Glomerular visceral epithelial cell (primary cell): Measurements from ENCODE around the gene PPP1R14D.

Source experiments
- DNase-seq: peaks from one replicate; pipeline ENCODE4 v3.0.0-alpha.2; 2016; ENCODE audit errors: extremely low spot score

The PPP1R14D gene

GRCh38 chr15:40852529-40852928 is 24.0 kb upstream of the PPP1R14D start:
- no peak for DNase-seq

GRCh38 chr15:40850576-40851112 is 22.1 kb upstream of the PPP1R14D start:
- DNase-seq, result no peak

GRCh38 chr15:40847223-40847961 is 18.9 kb upstream of the PPP1R14D start:
- DNase-seq, result peak; percentile 73

DNA sequence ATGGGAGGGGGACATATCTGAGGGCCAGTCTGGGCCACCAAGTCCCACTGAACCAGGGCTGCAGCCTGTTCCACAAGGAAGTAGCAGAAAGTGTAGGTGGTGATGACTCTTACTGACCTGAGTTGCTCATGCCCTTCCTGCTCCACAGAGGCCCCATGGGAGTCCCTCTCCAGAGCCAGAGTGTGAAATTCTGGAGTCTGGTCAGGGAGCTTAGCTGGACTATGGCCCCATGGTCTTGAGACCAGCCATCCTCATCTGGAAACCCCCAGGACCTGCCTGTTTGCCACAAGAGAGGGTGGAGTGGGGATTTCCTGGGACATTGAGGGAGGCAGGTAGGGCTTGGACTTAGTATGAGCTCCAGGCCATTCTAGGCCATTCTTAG is 18.3 kb upstream of the PPP1R14D start:
- peak; percentile 32 for DNase-seq

DNA sequence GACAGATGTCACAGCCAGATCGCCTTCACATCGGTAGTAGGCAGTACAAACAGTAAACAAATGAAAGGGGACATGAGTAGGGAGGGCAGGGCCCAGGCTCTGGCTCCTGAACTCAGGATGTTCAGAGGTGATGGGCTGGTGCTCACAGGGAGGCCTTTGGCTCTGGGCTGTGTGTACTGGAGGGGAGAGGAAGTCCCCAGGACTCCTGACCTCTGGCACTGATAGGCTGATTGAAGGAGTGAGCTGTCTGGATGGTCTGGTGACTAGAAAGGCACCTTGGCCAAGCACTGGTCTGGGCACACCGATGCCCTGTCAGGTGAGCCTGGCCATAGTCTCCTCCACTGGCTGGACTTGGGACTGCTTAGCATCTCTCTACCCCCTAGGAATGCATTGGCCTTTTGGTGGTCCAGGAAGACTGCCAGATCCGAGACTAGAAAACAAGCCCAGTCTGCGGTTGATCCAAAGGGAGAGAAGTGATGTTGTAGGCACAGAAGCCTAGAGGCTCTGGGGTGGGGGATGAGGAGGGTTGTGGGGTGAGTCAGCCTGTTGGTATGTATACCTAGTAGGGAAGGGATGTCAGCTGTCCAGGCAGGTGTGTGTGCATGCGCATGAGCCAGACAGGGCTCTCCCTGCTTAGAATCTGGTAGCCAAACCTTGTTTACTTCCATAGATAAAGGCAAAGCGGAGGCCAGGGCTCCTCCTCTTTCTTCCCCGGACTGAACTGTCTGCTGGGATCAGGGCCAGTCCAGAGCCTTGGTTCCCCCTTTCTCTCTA is 17.2 kb upstream of the PPP1R14D start:
- peak; percentile 78 for DNase-seq

- DNase-seq, result no peak
Measured at GRCh38 chr15:40845036-40845435, 16.5 kb upstream of the PPP1R14D start.

- DNase-seq, result no peak
Measured at GRCh38 chr15:40844696-40845030, 16.2 kb upstream of the PPP1R14D start.

GRCh38 chr15:40843885-40844695 is 15.6 kb upstream of the PPP1R14D start, which contains the start of gene SPINT1:
Gene SPINT1 (plus strand): TSS chr15:40844048. CDS start chr15:40844555, 507 bp downstream.
- DNase-seq, result no peak

GRCh38 chr15:40843261-40843884 is 14.9 kb upstream of the PPP1R14D start:
- DNase-seq, result no peak

GRCh38 chr15:40841741-40842140 is 13.2 kb upstream of the PPP1R14D start:
- no peak for DNase-seq

- no peak for DNase-seq
Measured at GRCh38 chr15:40838756-40839155, 10.2 kb upstream of the PPP1R14D start.

DNA sequence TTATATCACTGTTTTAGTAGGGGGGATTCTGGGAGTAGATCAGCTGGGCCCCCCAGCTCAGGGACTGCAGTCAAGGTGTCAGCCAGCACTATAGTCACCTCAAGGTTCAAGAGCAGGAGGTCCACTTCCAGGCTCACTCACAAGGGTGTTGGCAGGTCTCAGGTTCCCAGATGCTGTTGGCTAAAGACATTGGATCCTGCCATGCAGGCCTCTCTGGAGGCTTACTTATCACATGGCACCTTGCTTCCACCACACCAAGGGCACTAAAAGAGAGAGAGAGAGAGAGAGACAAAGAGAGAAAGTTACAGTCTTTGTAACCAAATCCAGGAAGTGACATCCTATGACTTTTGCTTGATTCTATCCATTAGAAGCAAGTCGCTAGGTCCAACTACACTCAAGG is 7.5 kb upstream of the PPP1R14D start:
- no peak for DNase-seq

DNA sequence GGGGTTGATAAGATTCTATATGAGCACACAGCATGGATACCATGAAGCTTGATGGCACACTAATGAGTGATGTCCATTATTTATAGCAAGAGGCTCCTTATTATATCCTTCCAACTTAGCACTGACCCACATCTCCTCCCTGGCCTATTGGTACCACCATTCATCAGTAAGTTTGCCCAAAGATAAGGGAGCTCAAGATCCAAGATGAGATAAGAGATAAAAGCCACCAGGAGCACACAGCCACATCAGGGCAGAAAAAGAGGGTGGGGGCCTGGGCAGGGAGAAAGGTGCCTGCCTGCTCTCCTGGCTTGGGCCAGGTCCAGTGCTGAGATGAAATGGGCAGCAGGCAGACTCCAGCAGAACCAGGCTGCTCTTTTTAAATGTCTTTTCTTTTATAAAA is 4.4 kb upstream of the PPP1R14D start:
- no peak for DNase-seq

DNA sequence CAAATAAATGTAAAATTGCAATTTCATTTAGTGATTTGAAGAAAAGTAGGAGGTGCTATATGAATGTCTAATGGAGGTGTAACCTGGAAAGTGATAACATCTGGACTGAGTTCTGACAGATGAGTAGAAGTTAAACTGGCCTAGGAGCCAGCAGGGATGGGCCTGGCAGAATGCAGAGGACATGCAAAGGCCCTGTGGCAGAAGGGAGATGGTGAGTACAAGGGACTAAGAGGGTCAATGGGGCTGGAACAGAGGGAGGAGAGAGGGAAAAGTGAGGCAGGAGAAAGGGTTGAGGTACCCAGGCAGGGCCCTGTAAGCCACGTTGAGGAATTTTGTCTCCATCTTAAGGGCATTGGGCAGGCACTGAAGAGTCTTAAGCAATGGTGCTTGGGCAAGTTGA is 3.4 kb upstream of the PPP1R14D start:
- no peak for DNase-seq

DNA sequence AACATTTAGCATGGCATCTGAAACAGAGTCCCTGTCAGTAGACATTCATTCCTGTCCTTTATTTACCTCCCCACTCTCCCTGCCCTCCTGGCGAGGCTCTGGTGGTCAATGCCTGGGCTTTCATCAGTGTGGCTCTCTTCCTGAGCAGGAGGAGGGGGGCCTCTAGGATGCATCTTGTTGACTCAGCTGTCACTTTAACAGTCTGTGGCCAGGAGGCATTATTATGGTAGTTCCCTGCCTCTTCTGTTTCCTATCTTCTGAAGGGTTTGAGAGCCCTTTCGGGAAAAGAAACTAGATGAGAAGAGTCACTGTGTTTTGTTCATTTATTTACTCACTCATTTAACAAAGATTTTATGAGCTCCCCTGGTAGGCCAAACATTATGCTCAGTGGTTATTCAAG is 2.4 kb upstream of the PPP1R14D start:
- no peak for DNase-seq

DNA sequence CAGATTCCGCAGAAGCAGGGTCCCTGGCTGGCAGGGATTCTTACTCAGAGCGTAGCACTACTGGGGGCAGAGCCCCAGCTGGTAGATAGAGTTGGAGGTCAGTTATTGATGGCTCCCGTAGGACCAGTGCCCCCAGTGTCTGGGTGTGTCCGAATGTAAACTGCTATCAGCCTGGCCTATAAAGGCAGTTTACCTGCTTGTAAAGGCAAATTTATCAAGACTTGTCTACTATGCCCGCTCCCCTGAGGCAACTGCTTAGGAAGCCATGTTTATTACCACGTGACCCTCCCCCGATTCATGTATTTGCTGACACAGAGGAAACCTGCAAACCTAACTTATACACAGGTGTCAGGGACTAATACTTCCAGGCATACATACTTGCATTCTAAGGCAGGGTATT is 607 bp upstream of the PPP1R14D start:
- DNase-seq, result no peak

DNA sequence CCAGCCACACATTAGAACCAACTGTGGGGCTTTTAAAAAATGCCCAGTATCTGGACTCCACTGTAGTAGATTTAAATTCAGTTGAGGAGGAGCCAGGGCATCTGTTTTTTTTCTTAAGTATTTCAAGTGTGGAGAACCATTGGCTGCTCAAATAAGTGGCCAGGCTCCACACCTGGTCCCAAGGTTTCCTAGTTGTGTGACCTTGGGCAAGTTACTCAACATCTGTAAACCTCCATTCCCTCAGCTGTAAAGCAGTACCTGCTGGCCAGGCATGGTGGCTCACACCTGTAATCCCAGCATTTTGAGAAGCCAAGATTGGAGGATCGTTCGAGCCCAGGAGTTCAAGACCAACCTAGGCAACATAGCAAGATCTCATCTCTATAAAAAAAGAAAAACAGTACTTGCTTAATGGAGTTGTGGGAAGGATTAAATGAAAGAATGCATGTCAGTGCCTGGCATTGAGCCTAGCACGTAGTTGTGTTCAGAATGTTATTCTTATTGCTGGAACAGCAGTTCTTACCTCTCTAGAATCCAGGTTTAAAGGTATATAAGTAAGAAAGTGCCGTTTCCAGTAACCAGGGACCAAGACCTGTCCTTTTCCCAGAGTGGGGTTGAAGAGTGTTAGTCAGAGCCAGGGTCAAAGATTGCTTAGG is 2.0 kb downstream of the PPP1R14D start:
- no peak for DNase-seq

DNA sequence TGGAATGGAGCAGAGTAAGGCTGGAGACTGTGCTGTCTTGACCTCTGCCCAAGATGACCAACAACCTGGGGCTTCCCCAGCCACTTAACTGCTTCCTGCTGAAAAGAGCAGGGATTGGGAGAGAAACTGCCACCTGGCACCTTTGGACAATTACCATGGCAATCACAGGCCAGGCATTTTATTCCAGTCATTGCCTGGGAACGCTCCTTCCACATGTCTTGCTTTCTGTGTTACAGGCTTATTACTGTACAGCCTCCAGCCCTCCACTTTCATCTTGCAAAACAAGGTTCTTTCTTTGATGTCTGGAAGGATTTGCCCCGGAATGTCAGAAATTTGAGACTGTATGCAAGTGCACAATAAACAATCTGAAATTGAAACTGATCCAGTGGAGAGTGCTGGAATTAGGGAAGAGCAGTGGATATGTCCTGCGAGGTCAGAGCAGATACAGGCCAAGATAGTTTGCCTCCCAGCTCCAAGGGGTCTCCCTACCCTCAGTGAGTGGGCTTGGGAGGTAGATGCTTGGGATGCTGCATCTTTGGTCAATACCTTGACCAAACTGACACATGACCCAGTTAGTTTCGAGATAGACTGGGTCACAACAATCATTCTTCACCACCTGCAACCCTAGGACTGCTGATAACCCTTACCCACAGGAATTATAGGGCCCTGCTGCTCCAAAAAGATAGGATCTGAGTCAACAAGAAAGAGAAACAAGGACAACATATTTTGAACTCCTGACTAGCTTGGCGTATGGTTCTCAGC is 2.7 kb downstream of the PPP1R14D start:
- peak; percentile 36 for DNase-seq

DNA sequence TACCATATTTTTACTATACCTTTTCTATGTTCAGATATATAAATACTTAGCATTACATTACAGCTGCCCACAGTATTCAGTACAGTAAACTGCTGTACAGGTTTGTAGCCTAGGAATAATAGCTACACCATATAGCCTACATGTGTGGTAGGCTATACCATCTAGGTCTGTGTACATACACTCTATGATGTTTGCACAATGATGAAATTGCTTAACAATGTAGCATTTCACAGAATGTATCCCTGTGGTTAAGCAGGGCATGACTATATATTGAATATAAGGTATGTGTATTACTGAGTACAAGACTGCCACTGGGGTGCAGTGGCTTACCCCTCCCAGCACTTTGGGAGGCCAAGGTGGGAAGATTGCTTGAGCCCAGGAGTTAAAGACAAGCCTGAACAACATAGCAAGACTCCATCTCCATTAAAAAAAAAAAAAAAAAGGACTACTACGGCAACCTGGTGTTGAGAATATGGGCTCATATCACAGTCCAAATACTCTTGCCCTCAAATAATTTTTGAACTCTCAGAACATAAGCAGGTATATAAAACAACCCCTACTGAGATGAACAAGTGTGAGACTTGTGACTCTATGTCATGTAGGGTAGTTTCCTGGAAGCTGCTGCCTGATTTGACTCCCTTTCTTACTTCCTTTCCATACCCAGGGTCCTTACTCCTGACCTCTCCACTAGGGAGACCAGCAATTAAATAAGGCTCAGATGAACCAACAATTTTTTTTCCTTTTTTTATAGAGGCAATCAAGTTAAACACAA is 4.8 kb downstream of the PPP1R14D start:
- DNase-seq, result no peak

GRCh38 chr15:40821195-40821594 is 7.3 kb downstream of the PPP1R14D start:
- no peak for DNase-seq
